ENCODE measurements around the gene ADD2.
"Not testable (repeated sequence)": the region's sequence is repeated elsewhere in the genome, so short reads cannot be mapped to it uniquely, and the experiment has no call there.

Gene ADD2

DNA sequence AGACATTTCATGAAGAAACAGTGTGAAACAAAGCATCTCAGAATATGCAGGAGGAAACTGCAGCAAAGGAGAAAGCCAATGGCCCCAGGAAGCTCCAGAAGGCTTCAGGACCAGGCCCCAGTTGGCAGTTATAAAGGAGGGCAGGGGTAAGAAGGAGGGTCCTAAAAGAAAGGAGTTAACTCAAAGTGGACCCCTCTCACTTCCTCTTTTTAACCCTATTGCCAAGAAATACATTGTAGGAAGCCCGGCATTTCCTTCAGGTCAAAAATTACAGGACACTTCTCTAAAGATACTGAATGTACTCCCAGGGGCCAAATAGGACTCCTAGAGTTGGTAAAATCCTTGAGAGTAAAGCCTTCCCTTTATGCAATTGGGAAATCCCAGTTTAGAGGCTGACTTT lies 137.2 kb downstream of the ADD2 start:
- DNase-seq = no peak

GRCh38 chr2:70627211-70627898 lies 140.6 kb downstream of the ADD2 start:
- DNase-seq = no peak

DNA sequence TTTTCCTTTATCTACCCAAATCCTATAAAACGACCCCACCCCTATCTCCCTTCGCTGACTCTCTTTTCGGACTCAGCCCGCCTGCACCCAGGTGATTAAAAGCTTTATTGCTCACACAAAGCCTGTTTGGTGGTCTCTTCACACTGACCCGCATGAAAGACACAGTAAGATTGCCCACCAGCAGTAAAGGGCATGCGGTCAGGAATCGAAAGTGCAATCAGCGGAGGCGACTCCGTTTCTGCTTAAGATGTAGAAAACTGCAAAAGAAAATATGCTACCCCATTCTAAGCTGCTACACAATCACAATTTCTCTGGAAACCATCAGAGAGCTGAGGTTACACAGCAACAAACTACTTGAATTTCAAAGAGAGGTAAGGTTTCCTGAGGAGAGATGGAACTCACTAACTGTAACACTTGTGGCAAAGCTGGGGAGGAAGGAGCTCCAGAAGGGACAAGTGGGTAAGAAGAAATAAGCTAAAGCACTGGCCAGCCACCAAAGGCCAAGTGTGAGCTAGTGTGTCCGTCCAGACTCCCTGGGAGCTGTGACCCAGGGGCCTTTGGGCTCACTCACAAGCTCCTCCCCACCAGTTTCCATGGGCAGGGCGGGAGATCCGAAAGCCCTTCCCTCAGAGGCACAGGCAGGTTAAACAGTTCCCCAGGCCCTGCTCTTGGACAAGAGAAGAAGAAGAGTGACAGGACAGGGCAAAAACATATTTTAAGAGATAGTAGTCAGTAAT lies 141.6 kb downstream of the ADD2 start:
- DNase-seq = no peak

DNA sequence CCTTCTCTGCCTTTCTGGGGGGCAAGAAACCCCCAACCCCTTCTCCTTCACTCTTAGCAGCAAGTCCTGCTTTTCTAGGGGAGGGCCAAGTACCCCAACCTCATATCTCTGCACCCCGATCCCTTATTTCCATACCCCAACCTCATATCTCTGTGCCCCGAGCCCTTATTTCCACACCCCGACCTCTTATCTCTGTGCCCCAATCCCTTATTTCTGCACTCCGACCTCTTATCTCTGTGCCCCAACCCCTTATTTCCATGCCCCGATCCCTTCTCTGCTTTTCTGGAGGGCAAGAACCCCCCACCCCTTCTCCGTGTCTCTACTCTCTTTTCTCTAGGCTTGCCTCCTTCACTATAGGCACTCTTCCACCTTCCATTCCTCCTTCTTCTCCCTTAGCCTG lies 146.5 kb downstream of the ADD2 start:
- DNase-seq = not testable (repeated sequence)

DNA sequence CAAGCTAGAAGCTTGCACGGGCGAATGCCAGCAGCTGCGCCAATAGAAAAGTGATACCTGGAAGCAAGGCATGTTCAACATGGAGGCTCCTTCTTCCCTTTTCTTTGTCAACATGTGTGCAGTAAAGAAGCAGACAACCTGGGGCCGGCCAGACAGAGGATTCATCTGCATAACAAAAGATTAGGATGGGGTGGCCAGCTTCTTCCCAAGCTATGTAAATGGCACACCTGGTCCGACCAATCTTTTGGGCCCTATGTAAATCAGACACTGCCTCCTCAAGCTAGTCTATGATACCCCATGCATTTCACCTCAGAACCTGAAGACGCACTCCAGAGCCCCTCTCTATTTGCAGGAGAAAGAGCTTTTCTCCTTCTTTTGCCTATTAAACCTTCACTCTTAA lies 148.0 kb downstream of the ADD2 start:
- DNase-seq = no peak

- no peak for DNase-seq
Observed at GRCh38 chr2:70619167-70619566, 148.8 kb downstream of the ADD2 start.

- DNase-seq = no peak
Observed at GRCh38 chr2:70616168-70616694, 151.8 kb downstream of the ADD2 start.

- DNase-seq = no peak
Observed at GRCh38 chr2:70615222-70615621, 152.8 kb downstream of the ADD2 start.

DNA sequence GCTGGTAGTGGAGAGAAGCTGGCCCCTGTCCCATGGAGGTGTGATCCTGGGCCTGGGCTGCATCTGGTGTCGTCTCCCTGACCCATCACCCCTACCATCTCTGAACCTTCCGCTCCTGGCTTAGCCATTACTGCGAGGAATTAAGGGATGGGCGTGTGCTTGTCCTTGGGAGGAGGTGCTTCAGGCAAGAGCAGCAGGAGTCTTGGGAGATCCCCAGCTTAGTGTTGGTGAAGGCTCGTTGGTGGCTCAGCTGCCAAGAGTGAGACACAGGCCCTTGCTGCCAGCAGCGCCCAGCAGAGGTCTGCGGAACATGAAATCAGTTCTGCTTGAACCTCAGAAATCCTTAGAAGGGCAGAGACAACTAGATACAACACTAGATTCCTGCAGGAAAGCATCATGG lies 154.5 kb downstream of the ADD2 start:
- DNase-seq = no peak

DNA sequence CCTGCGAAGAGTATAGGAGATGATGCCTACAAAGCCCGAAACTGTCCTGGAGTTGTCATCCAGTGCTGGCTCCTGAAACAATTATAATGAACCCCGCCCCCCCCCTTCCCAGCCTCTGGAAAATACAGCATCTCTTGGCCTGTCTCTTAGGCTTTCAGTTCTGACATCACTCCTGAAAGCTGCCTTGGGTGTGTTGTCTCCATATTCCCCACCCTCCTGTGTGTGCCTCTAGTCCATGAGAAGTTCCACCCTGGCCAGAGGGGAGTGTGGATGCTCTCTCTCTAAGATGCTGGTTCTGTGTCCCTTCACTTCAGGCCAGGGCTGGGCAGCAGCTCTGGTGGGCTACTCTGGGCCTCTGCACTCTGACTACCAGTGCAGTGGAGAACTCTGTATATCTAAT lies 155.4 kb downstream of the ADD2 start:
- DNase-seq = no peak

- DNase-seq = no peak
Observed at GRCh38 chr2:70608373-70608772, 159.6 kb downstream of the ADD2 start.

DNA sequence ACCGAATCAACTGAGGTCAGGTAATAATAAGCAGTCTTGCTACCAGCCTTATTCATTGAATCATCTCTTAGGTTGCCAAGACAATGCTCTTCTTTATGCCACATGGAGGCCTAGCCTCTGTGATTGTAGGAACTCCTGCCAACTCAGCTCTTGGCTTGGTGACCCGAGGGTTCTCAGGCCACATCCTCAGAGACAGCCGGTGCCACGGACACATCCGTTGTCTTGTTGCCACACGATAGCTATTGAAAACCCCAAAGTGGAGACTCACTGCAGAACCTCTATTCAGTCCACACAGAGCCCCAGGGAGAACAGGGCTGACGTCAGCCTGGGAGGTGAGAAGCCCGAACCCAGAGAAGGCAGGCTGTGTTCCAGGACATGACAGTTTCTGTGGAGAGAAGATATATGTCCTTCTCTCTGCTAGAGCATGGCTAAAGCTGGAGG lies 160.9 kb downstream of the ADD2 start:
- DNase-seq = no peak

Data from AML-193 (cell line).